ENCODE data around the gene ZG16. TPM values are rescaled to one million over a fixed set of nuclear protein-coding genes. Genes with fewer than 3 reads are reported as not detected.

ZG16 gene
- total and polyA plus RNA-seq, 9 of the 15 experiments (the other 6 are each of a cell fraction or from before 2014, with no cell fraction given) = 0.04 TPM; not detected in 8

DNA sequence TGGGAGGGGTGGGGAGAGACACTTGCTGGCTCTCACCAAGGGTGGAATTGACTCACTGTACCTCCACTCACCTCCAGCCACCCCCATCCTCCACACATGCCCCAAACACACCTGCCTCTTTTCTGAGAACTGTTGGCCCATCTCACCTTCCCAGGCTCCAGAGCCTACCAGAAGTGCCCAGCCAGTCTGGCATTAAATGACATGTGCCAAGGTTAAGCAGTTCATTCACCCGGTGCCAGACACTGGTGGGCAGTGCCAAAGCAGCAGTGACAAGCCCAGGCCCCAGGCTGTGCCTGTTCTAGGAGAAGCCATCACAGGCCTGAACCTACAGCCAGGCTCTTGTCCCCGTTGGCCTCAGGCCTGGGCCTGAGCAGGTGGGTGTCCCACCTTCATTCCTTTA lies 53.4 kb downstream of the ZG16 start:
- no peak for FAIRE-seq
- ChIA-PET CTCF (ENCODE audit: low intra/inter-chr PET ratio) (no interaction called here), POLR2A (no interaction called here)
- no peak for TF ChIP-seq ZNF764 (CRISPR knock-in tag; IDR thresholded peaks at IDR 0.05; ENCODE audit: low read depth)
- H3K4me1 ChIP-seq (replicated peaks in 1 of 2; ENCODE audit: control insufficient read depth in 2 of 2, insufficient read depth in 2 of 2, low read length in 2 of 2) = peaks cover 0 to 6% of the 10 kb centered on the region in 2 experiments; a peak in 2 of 5 replicates
- H3K9me1 ChIP-seq (ENCODE audit: control insufficient read depth, insufficient read depth, low read length) = no peaks in the 10 kb centered on the region
- no peaks in the 10 kb centered on the region for H4K20me1 ChIP-seq (replicated peaks; ENCODE audit: control insufficient read depth, insufficient read depth, low read length)
- ATAC-seq = no peak
- no peak for DNase-seq (ENCODE audit: extremely low read depth in 1 of 4, low spot score in 3 of 4)
- in situ Hi-C loops (cut with MboI) (no loop called here), intact Hi-C loops (cut with micrococcal nuclease) (no loop called here)
- no TSS peak for BruUV-seq (replicated peaks)
- H2AFZ ChIP-seq (ENCODE audit: low read depth, low read length) = no peak overlapping the region
- H3K9me3 ChIP-seq (replicated peaks; ENCODE audit: control insufficient read depth, insufficient read depth, low read depth, low read length) = no peaks in the 10 kb centered on the region
- 8% methylated on average over 2 of the region's 2 CpGs for WGBS (ENCODE audit: insufficient coverage, low coverage, missing lambda C conversion rate)
- H3K27me3 ChIP-seq (ENCODE audit: control insufficient read depth in 2 of 2, insufficient read depth in 2 of 2, low read length in 2 of 2) = peaks cover 2 to 13% of the 10 kb centered on the region in 2 experiments; a peak in 3 of 5 replicates
- no peak overlapping the region for H3K4me3 ChIP-seq
- no peak overlapping the region for H3K4me2 ChIP-seq (ENCODE audit: insufficient read depth, low read length)
- no peak overlapping the region for H3K9ac ChIP-seq (ENCODE audit: insufficient read depth in 1 of 2, low read depth in 2 of 2, low read length in 2 of 2)
- H3K27ac ChIP-seq (ENCODE audit: extremely low read depth, low read depth, low read length) = no peak overlapping the region
- no peaks in the 10 kb centered on the region for H3K79me2 ChIP-seq (ENCODE audit: control insufficient read depth, insufficient read depth, low read length)
- H3K36me3 ChIP-seq (ENCODE audit: control insufficient read depth, insufficient read depth, low read length) = no peaks in the 10 kb centered on the region

Small RNA genes lying within 50 kb of the gene (small RNA-seq; reads per million reads assigned to genes)
- not detected for gene AC009133.6
- not detected for gene AC120114.4

Other genes with a start within 250 kb of the ZG16 start
Only the 7 nearest of the 18 such genes appear.
- not detected in 2 replicates for gene C16orf54, start 32.3 kb upstream of the ZG16 start, total RNA-seq (2014; rRNA removed)
- not detected in 2 replicates for gene C16orf54, start 32.3 kb upstream of the ZG16 start, total RNA-seq (2014; rRNA removed; fragmentation: Illumina TruSeq; extraction: Trizol)
- not detected in 2 replicates for gene C16orf54, start 32.3 kb upstream of the ZG16 start, total RNA-seq (2015; rRNA removed; fragmentation: Illumina TruSeq; extraction: Trizol)
- 0.09 TPM in 1 of 2 replicates, not detected in the other for gene C16orf54, start 32.3 kb upstream of the ZG16 start, total RNA-seq (2021)
- gene C16orf54, start 32.3 kb upstream of the ZG16 start, polyA plus RNA-seq (2011; rRNA removed) = not detected in 2 replicates
- not detected in 2 replicates for gene C16orf54, start 32.3 kb upstream of the ZG16 start, polyA plus RNA-seq (2014; fragmentation: Illumina TruSeq; extraction: Trizol)
- gene C16orf54, start 32.3 kb upstream of the ZG16 start, polyA plus RNA-seq (2014; fragmentation: Nextera tagmentation; extraction: Ambion mirVana) = not detected
- not detected in 2 replicates for gene C16orf54, start 32.3 kb upstream of the ZG16 start, polyA plus RNA-seq (2014; rRNA removed)
- gene KIF22, start 12.5 kb downstream of the ZG16 start, total RNA-seq (2014; rRNA removed) = 131 and 146 TPM in 2 replicates
- 84.2 and 106 TPM in 2 replicates for gene KIF22, start 12.5 kb downstream of the ZG16 start, total RNA-seq (2014; rRNA removed; fragmentation: Illumina TruSeq; extraction: Trizol)
- gene KIF22, start 12.5 kb downstream of the ZG16 start, total RNA-seq (2015; rRNA removed; fragmentation: Illumina TruSeq; extraction: Trizol) = 115 and 117 TPM in 2 replicates
- 146 and 156 TPM in 2 replicates for gene KIF22, start 12.5 kb downstream of the ZG16 start, total RNA-seq (2021)
- 232 and 251 TPM in 2 replicates for gene KIF22, start 12.5 kb downstream of the ZG16 start, polyA plus RNA-seq (2011; rRNA removed)
- gene KIF22, start 12.5 kb downstream of the ZG16 start, polyA plus RNA-seq (2014; fragmentation: Illumina TruSeq; extraction: Trizol) = 144 and 171 TPM in 2 replicates
- 10 to 100 TPM in 1 of 2 experiments, 1 to 10 TPM in 1; 8.7 to 18.2 TPM for gene KIF22, start 12.5 kb downstream of the ZG16 start, polyA plus RNA-seq (2014; fragmentation: Nextera tagmentation; extraction: Ambion mirVana)
- gene KIF22, start 12.5 kb downstream of the ZG16 start, polyA plus RNA-seq (2014; rRNA removed) = 180 and 185 TPM in 2 replicates
- gene MAZ, start 28.3 kb downstream of the ZG16 start, total RNA-seq (2014; rRNA removed) = 414 and 504 TPM in 2 replicates
- gene MAZ, start 28.3 kb downstream of the ZG16 start, total RNA-seq (2014; rRNA removed; fragmentation: Illumina TruSeq; extraction: Trizol) = 196 and 250 TPM in 2 replicates
- gene MAZ, start 28.3 kb downstream of the ZG16 start, total RNA-seq (2015; rRNA removed; fragmentation: Illumina TruSeq; extraction: Trizol) = 378 and 386 TPM in 2 replicates
- gene MAZ, start 28.3 kb downstream of the ZG16 start, total RNA-seq (2021) = 518 and 532 TPM in 2 replicates
- gene MAZ, start 28.3 kb downstream of the ZG16 start, polyA plus RNA-seq (2011; rRNA removed) = 216 and 275 TPM in 2 replicates
- gene MAZ, start 28.3 kb downstream of the ZG16 start, polyA plus RNA-seq (2014; fragmentation: Illumina TruSeq; extraction: Trizol) = 420 and 592 TPM in 2 replicates
- gene MAZ, start 28.3 kb downstream of the ZG16 start, polyA plus RNA-seq (2014; fragmentation: Nextera tagmentation; extraction: Ambion mirVana) = 10 to 100 TPM; 45.4 to 59.3 TPM
- gene MAZ, start 28.3 kb downstream of the ZG16 start, polyA plus RNA-seq (2014; rRNA removed) = 225 and 259 TPM in 2 replicates
- gene PRRT2, start 33.9 kb downstream of the ZG16 start, total RNA-seq (2014; rRNA removed) = 0.16 and 0.27 TPM in 2 replicates
- gene PRRT2, start 33.9 kb downstream of the ZG16 start, total RNA-seq (2014; rRNA removed; fragmentation: Illumina TruSeq; extraction: Trizol) = 0.11 TPM in 1 of 2 replicates, not detected in the other
- gene PRRT2, start 33.9 kb downstream of the ZG16 start, total RNA-seq (2015; rRNA removed; fragmentation: Illumina TruSeq; extraction: Trizol) = 0.25 and 0.38 TPM in 2 replicates
- 0.69 and 1.2 TPM in 2 replicates for gene PRRT2, start 33.9 kb downstream of the ZG16 start, total RNA-seq (2021)
- gene PRRT2, start 33.9 kb downstream of the ZG16 start, polyA plus RNA-seq (2011; rRNA removed) = 0.42 and 0.96 TPM in 2 replicates
- 0.28 and 0.46 TPM in 2 replicates for gene PRRT2, start 33.9 kb downstream of the ZG16 start, polyA plus RNA-seq (2014; fragmentation: Illumina TruSeq; extraction: Trizol)
- gene PRRT2, start 33.9 kb downstream of the ZG16 start, polyA plus RNA-seq (2014; fragmentation: Nextera tagmentation; extraction: Ambion mirVana) = not detected
- 0.81 and 1.0 TPM in 2 replicates for gene PRRT2, start 33.9 kb downstream of the ZG16 start, polyA plus RNA-seq (2014; rRNA removed)
- 58.2 and 68.3 TPM in 2 replicates for gene PAGR1, start 37.9 kb downstream of the ZG16 start, total RNA-seq (2014; rRNA removed)
- 16.5 and 16.8 TPM in 2 replicates for gene PAGR1, start 37.9 kb downstream of the ZG16 start, total RNA-seq (2014; rRNA removed; fragmentation: Illumina TruSeq; extraction: Trizol)
- 40.7 and 42.2 TPM in 2 replicates for gene PAGR1, start 37.9 kb downstream of the ZG16 start, total RNA-seq (2015; rRNA removed; fragmentation: Illumina TruSeq; extraction: Trizol)
- 33.3 and 36.0 TPM in 2 replicates for gene PAGR1, start 37.9 kb downstream of the ZG16 start, total RNA-seq (2021)
- 15.4 and 16.6 TPM in 2 replicates for gene PAGR1, start 37.9 kb downstream of the ZG16 start, polyA plus RNA-seq (2011; rRNA removed)
- gene PAGR1, start 37.9 kb downstream of the ZG16 start, polyA plus RNA-seq (2014; fragmentation: Illumina TruSeq; extraction: Trizol) = 15.7 and 26.0 TPM in 2 replicates
- gene PAGR1, start 37.9 kb downstream of the ZG16 start, polyA plus RNA-seq (2014; fragmentation: Nextera tagmentation; extraction: Ambion mirVana) = 1 to 10 TPM; 1.4 to 4.5 TPM
- 42.8 and 51.3 TPM in 2 replicates for gene PAGR1, start 37.9 kb downstream of the ZG16 start, polyA plus RNA-seq (2014; rRNA removed)
- gene MVP, start 42.2 kb downstream of the ZG16 start, total RNA-seq (2014; rRNA removed) = 0.53 and 1.00 TPM in 2 replicates
- gene MVP, start 42.2 kb downstream of the ZG16 start, total RNA-seq (2014; rRNA removed; fragmentation: Illumina TruSeq; extraction: Trizol) = 0.41 and 0.65 TPM in 2 replicates
- 0.76 and 0.98 TPM in 2 replicates for gene MVP, start 42.2 kb downstream of the ZG16 start, total RNA-seq (2015; rRNA removed; fragmentation: Illumina TruSeq; extraction: Trizol)
- gene MVP, start 42.2 kb downstream of the ZG16 start, total RNA-seq (2021) = 1.4 and 1.9 TPM in 2 replicates
- 0.39 and 1.1 TPM in 2 replicates for gene MVP, start 42.2 kb downstream of the ZG16 start, polyA plus RNA-seq (2011; rRNA removed)
- gene MVP, start 42.2 kb downstream of the ZG16 start, polyA plus RNA-seq (2014; fragmentation: Illumina TruSeq; extraction: Trizol) = 0.43 and 0.69 TPM in 2 replicates
- not detected for gene MVP, start 42.2 kb downstream of the ZG16 start, polyA plus RNA-seq (2014; fragmentation: Nextera tagmentation; extraction: Ambion mirVana)
- gene MVP, start 42.2 kb downstream of the ZG16 start, polyA plus RNA-seq (2014; rRNA removed) = 0.66 and 1.1 TPM in 2 replicates
- 32.5 and 42.4 TPM in 2 replicates for gene CDIPT, start 85.0 kb downstream of the ZG16 start, total RNA-seq (2014; rRNA removed)
- gene CDIPT, start 85.0 kb downstream of the ZG16 start, total RNA-seq (2014; rRNA removed; fragmentation: Illumina TruSeq; extraction: Trizol) = 6.3 and 8.4 TPM in 2 replicates
- 17.1 and 17.6 TPM in 2 replicates for gene CDIPT, start 85.0 kb downstream of the ZG16 start, total RNA-seq (2015; rRNA removed; fragmentation: Illumina TruSeq; extraction: Trizol)
- gene CDIPT, start 85.0 kb downstream of the ZG16 start, total RNA-seq (2021) = 34.3 and 36.7 TPM in 2 replicates
- gene CDIPT, start 85.0 kb downstream of the ZG16 start, polyA plus RNA-seq (2011; rRNA removed) = 23.0 and 31.9 TPM in 2 replicates
- 24.4 and 38.2 TPM in 2 replicates for gene CDIPT, start 85.0 kb downstream of the ZG16 start, polyA plus RNA-seq (2014; fragmentation: Illumina TruSeq; extraction: Trizol)
- gene CDIPT, start 85.0 kb downstream of the ZG16 start, polyA plus RNA-seq (2014; fragmentation: Nextera tagmentation; extraction: Ambion mirVana) = 1 to 10 TPM; 1.3 to 2.1 TPM
- 37.0 and 37.9 TPM in 2 replicates for gene CDIPT, start 85.0 kb downstream of the ZG16 start, polyA plus RNA-seq (2014; rRNA removed)